Liver (tissue), 9 donors: ENCODE results near the gene PODXL2. TPM values are rescaled to one million over a fixed set of nuclear protein-coding genes. Genes with fewer than 3 reads are reported as not detected.

Source experiments
- DNase-seq: peaks from one replicate; pipeline ENCODE4 v3.0.0-alpha.2; 2017; ENCODE audit warnings: low spot score
- H3K27ac ChIP-seq, 2 donors: one replicate each; pipeline ENCODE4 v1.7.0; 2013; ENCODE audit warnings: inconsistent platforms in 2 of 2, low read length in 2 of 2, control low read depth in 1 of 2, low read depth in 1 of 2, mild to moderate bottlenecking in 1 of 2
- H3K27me3 ChIP-seq, 4 donors: one replicate each; pipeline versions ENCODE4 v1.6.1 to v1.7.0; 2013; ENCODE audit warnings: low read length in 3 of 4, inconsistent platforms in 1 of 4, mild to moderate bottlenecking in 1 of 4, moderate library complexity in 1 of 4; ENCODE audit not compliant: control insufficient read depth in 4 of 4, insufficient read depth in 4 of 4
- H3K36me3 ChIP-seq, 4 donors: one replicate each; pipeline versions ENCODE4 v1.6.1 to v1.7.0; 2013; ENCODE audit warnings: low read length in 3 of 4, mild to moderate bottlenecking in 3 of 4, low read depth in 1 of 4, moderate library complexity in 1 of 4; ENCODE audit not compliant: control insufficient read depth in 4 of 4, insufficient read depth in 3 of 4
- H3K4me1 ChIP-seq, 4 donors: one replicate each; pipeline versions ENCODE4 v1.6.1 to v1.7.0; 2013; ENCODE audit warnings: low read length in 3 of 4, mild to moderate bottlenecking in 3 of 4, moderate library complexity in 1 of 4; ENCODE audit not compliant: control insufficient read depth in 4 of 4, insufficient read depth in 4 of 4
- H3K4me3 ChIP-seq, 3 donors: one replicate each; pipeline versions ENCODE4 v1.6.1 to v1.7.0; 2013; ENCODE audit warnings: low read length in 3 of 3, control low read depth in 1 of 3, low read depth in 1 of 3, mild to moderate bottlenecking in 1 of 3
- H3K9ac ChIP-seq, 2 donors: one replicate each; pipeline ENCODE4 v1.7.0; 2013; ENCODE audit warnings: low read length in 2 of 2, mild to moderate bottlenecking in 2 of 2, moderate library complexity in 2 of 2, control low read depth in 1 of 2, low read depth in 1 of 2
- H3K9me3 ChIP-seq, 4 donors: one replicate each; pipeline versions ENCODE4 v1.6.1 to v1.7.0; 2013; ENCODE audit warnings: low read length in 3 of 4; ENCODE audit not compliant: control insufficient read depth in 4 of 4
- CTCF ChIP-seq: fragments of 150-350 bp; IDR thresholded peaks from 2 replicates; pipeline ENCODE4 v1.5.1; 2017; ENCODE audit warnings: improper control_type of control experiment, low read depth, low read length; ENCODE audit not compliant: missing input control
- GABPA ChIP-seq, 2 donors: IDR thresholded peaks in 1 of 2; conservative IDR thresholded peaks in 1 of 2; 2 replicates each; pipeline ENCODE4 v1.6.1; 2016; ENCODE audit warnings: antibody characterized with exemption in 2 of 2, mild to moderate bottlenecking in 1 of 2, moderate library complexity in 1 of 2
- HNF4A ChIP-seq, 2 donors: conservative IDR thresholded peaks; 2 replicates each; pipeline ENCODE4 v1.6.1; 2016; ENCODE audit warnings: antibody characterized with exemption in 2 of 2, mild to moderate bottlenecking in 2 of 2
- JUND ChIP-seq, 2 donors: IDR thresholded peaks; 2 replicates each; pipeline ENCODE4 v1.6.1; 2016; ENCODE audit warnings: antibody characterized with exemption in 2 of 2
- MAX ChIP-seq: IDR thresholded peaks from 2 replicates; pipeline ENCODE4 v1.6.1; 2016; ENCODE audit warnings: antibody characterized with exemption
- REST ChIP-seq: IDR thresholded peaks from 2 replicates; pipeline ENCODE4 v1.6.1; 2016; ENCODE audit warnings: antibody characterized with exemption, mild to moderate bottlenecking
- RXRA ChIP-seq, 2 donors: IDR thresholded peaks; 2 replicates each; pipeline ENCODE4 v1.6.1; 2017 to 2018; ENCODE audit warnings: antibody characterized with exemption in 2 of 2, mild to moderate bottlenecking in 1 of 2
- SP1 ChIP-seq: IDR thresholded peaks from 2 replicates; pipeline ENCODE4 v1.6.1; 2018; ENCODE audit warnings: antibody characterized with exemption, mild to moderate bottlenecking
- YY1 ChIP-seq: IDR thresholded peaks from 2 replicates; pipeline ENCODE4 v1.6.1; 2016; ENCODE audit warnings: antibody characterized with exemption, mild to moderate bottlenecking
- ZBTB33 ChIP-seq: IDR thresholded peaks from 2 replicates; pipeline ENCODE4 v1.6.1; 2016; ENCODE audit warnings: antibody characterized with exemption
- WGBS: extraction: QIAGEN DNeasy Blood & Tissue Kit; methylation state at CpG from one replicate; pipeline ENCODE4 v1.1.7; 2013; 5-methylcytosine and 5-hydroxymethylcytosine counted together
- polyA plus RNA-seq, 2 donors: library from polyadenylated mRNA; stranded (reverse) in 1 of 2; unstranded in 1 of 2; fragments of 200-250 nt in 1 of 2; fragments of >200 nt in 1 of 2; fragmentation: Nextera tagmentation in 1 of 2; extraction: Ambion mirVana in 1 of 2; gene quantifications; one replicate each; pipeline versions ENCODE4 v1.2.1 to v1.2.3, GENCODE V29; 2013 to 2015
- total RNA-seq, 2 donors: library from RNA; depleted of rRNA; stranded (reverse); fragments of >200 nt; gene quantifications; one replicate each; pipeline ENCODE4 v1.2.3, GENCODE V29; 2014
- TF ChIP-seq, protein P1 (sequence below): IDR thresholded peaks from 2 replicates; pipeline ENCODE4 v1.6.1; 2016; ENCODE audit warnings: antibody characterized with exemption
- donor health status: healthy.
- donor health status: healthy.
- donor health status: healthy.
- donor health status: healthy.
- donor health status: healthy.

The PODXL2 gene
- total and polyA plus RNA-seq, 4 donors: 0.47 to 1.4 (median 0.88) TPM

- TF ChIP-seq GABPA (IDR thresholded peaks at IDR 0.05 in 1 of 2, conservative IDR thresholded peaks at IDR 0.05 in 1 of 2) (no peak), JUND (IDR thresholded peaks at IDR 0.05) (no peak)
Observed at GRCh38 chr3:127585163-127585812, 43.7 kb upstream of the PODXL2 start (continued).

GRCh38 chr3:127585813-127586413 lies 43.1 kb upstream of the PODXL2 start:
- peak; percentile 54 for DNase-seq
- H3K36me3 ChIP-seq: peaks cover 0 to 2% (median 0%) of the 10 kb centered on the region in 4 donors
- no peak overlapping the region for H3K27ac ChIP-seq
- H3K4me3 ChIP-seq: no peak overlapping the region
- H3K27me3 ChIP-seq: no peaks in the 10 kb centered on the region
- whole genome bisulfite sequencing: 93% methylated on average over 6 of the region's 6 CpGs
- TF ChIP-seq YY1: no peak
- no peak for TF ChIP-seq REST
- TF ChIP-seq HNF4A (conservative IDR thresholded peaks at IDR 0.05): no peak
- TF ChIP-seq CTCF: no peak
- TF ChIP-seq MAX: no peak
- TF ChIP-seq SP1: no peak
- no peak for TF ChIP-seq JUND (IDR thresholded peaks at IDR 0.05)
- TF ChIP-seq ZBTB33: no peak
- no peak for TF ChIP-seq RXRA (IDR thresholded peaks at IDR 0.05)
- TF ChIP-seq, protein P1, sequence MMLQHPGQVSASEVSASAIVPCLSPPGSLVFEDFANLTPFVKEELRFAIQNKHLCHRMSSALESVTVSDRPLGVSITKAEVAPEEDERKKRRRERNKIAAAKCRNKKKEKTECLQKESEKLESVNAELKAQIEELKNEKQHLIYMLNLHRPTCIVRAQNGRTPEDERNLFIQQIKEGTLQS: no peak
- no peaks in the 10 kb centered on the region for H3K9me3 ChIP-seq
- no peak overlapping the region for H3K9ac ChIP-seq
- H3K4me1 ChIP-seq: peaks cover 3 to 21% (median 16%) of the 10 kb centered on the region in 4 donors
